Spinal cord (tissue), 4 donors: ENCODE data around the gene BBOX1. TPM values are rescaled to one million over a fixed set of nuclear protein-coding genes. Genes with fewer than 3 reads are reported as not detected.

Experiments used
- polyA plus RNA-seq, 2 donors: library from polyadenylated mRNA; unstranded; fragments of 120-200 nt; gene quantifications; one replicate each; pipeline ENCODE4 v1.2.1, GENCODE V29; 2013; ENCODE audit not compliant: insufficient read length in 2 of 2
- total RNA-seq, 2 donors: library from RNA; depleted of rRNA in 1 of 2; stranded (reverse); fragments of 120-200 nt in 1 of 2; fragments of >200 nt in 1 of 2; gene quantifications; one replicate each; pipeline versions ENCODE4 v1.2.3 to v1.2.4, GENCODE V29; 2013 to 2014

BBOX1 gene
- total and polyA plus RNA-seq, 4 donors: 19.8 to 42.8 (median 29.9) TPM

Other genes starting within 250 kb of the BBOX1 start
- 10 to 100 TPM; 54.7 to 81.6 TPM for gene FIBIN, start 46.7 kb upstream of the BBOX1 start, total RNA-seq
- gene FIBIN, start 46.7 kb upstream of the BBOX1 start, polyA plus RNA-seq: 10 to 100 TPM; 67.8 to 97.6 TPM